GM12878 (cell line): ENCODE results near the gene TM7SF2. TPM values are rescaled to one million over a fixed set of nuclear protein-coding genes. Genes with fewer than 3 reads are reported as not detected.
A peak's percentile ranks its signal among the peaks of the same experiment; 100 is the strongest.

ENCODE experiments used
- ATAC-seq: fragments of 200-7000 bp; cut with Tn5 transposase; 3 replicates; pipeline ENCODE4 v1.9.1; 2020; ENCODE audit warnings: mild to moderate bottlenecking, moderate library complexity
- BruUV-seq: library from RNA; stranded (reverse); fragments of 400-500 nt; replicated peaks from 2 replicates; lab custom pipeline; 2021; lab: Mats Ljungman, UMichigan
- CTCF ChIA-PET: fragments of 300-600 bp; sonication (Branson Sonifier 250); formaldehyde crosslinking; extraction: SDS; loops from one replicate; lab custom pipeline; 2021; ENCODE audit warnings: inconsistent platforms; lab: Yijun Ruan, JAX
- POLR2A ChIA-PET: fragments of 350-600 bp; formaldehyde crosslinking; extraction: SDS; loops from one replicate; lab custom pipeline; 2021; ENCODE audit warnings: inconsistent platforms; lab: Charles Lee
- RAD21 ChIA-PET: fragments of 300-600 bp; sonication (Branson Sonifier 250); formaldehyde crosslinking; loops from one replicate; lab custom pipeline; 2023; ENCODE audit warnings: antibody characterized with exemption; ENCODE audit not compliant: unreplicated experiment; lab: Charles Lee
- SMC1A ChIA-PET: fragments of 300-600 bp; sonication (Branson Sonifier 250); formaldehyde crosslinking; loops from one replicate; lab custom pipeline; 2023; ENCODE audit not compliant: unreplicated experiment, uncharacterized antibody; lab: Charles Lee
- DNase-seq: peaks from one replicate; pipeline ENCODE4 v3.0.0-alpha.2; 2011; ENCODE audit warnings: low read depth, low spot score
- FAIRE-seq: peaks from 3 replicates; lab custom pipeline; 2011; peaks lifted over from hg19 to GRCh38; lab: Jason Lieb, UNC
- H2AFZ ChIP-seq: 2 replicates; pipeline ENCODE4 v1.6.0; 2011; ENCODE audit warnings: low read depth, low read length, control low read depth; ENCODE audit not compliant: control insufficient read depth
- H3K27ac ChIP-seq: 2 replicates; pipeline ENCODE4 v1.5.1; 2011; ENCODE audit warnings: control low read depth; ENCODE audit not compliant: control insufficient read depth, insufficient read depth
- H3K27me3 ChIP-seq, 2 experiments: replicated peaks in 1 of 2; 2 replicates each; pipeline versions ENCODE4 v1.6.0 to v1.6.1; 2011; ENCODE audit warnings: low read length in 1 of 2; ENCODE audit not compliant: control insufficient read depth in 2 of 2, insufficient read depth in 2 of 2
- H3K36me3 ChIP-seq, 2 experiments: 2 replicates each; pipeline ENCODE4 v1.5.1; 2011; ENCODE audit warnings: low read length in 1 of 2; ENCODE audit not compliant: control insufficient read depth in 2 of 2, insufficient read depth in 2 of 2
- H3K4me1 ChIP-seq: 2 replicates; pipeline ENCODE4 v1.6.1; 2011; ENCODE audit warnings: mild to moderate bottlenecking, low read length, moderate library complexity, mixed read lengths; ENCODE audit not compliant: control insufficient read depth, insufficient read depth
- H3K4me2 ChIP-seq: 2 replicates; pipeline ENCODE4 v1.6.0; 2011; ENCODE audit warnings: control low read depth; ENCODE audit not compliant: control insufficient read depth, insufficient read depth
- H3K4me3 ChIP-seq: fragments of 200-600 bp; sonication (generic); 2 replicates; pipeline ENCODE4 v1.5.1; 2016
- H3K79me2 ChIP-seq: 2 replicates; pipeline ENCODE4 v1.6.0; 2011; ENCODE audit warnings: low read length; ENCODE audit not compliant: control insufficient read depth, insufficient read depth
- H3K9ac ChIP-seq: 2 replicates; pipeline ENCODE4 v1.8.0; 2011; ENCODE audit warnings: low read length, control low read depth, mixed read lengths; ENCODE audit not compliant: control insufficient read depth, insufficient read depth
- H3K9me3 ChIP-seq: replicated peaks from 3 replicates; pipeline ENCODE4 v1.5.1; 2011; ENCODE audit warnings: mild to moderate bottlenecking, low read length; ENCODE audit not compliant: control insufficient read depth, insufficient read depth
- H4K20me1 ChIP-seq: 2 replicates; pipeline ENCODE4 v1.6.0; 2011; ENCODE audit not compliant: control insufficient read depth, insufficient read depth
- ASH2L ChIP-seq: fragments of 300-600, 200-600 bp; sonication (generic); IDR thresholded peaks from 2 replicates; pipeline ENCODE4 v1.6.1; 2017; ENCODE audit warnings: low read depth, mild to moderate bottlenecking, borderline replicate concordance
- CHD2 ChIP-seq: IDR thresholded peaks from 2 replicates; pipeline ENCODE4 v1.6.1; 2011; ENCODE audit warnings: low read depth, low read length, improper control_type of control experiment, borderline replicate concordance
- CHD4 ChIP-seq: fragments of 200-600 bp; sonication (generic); IDR thresholded peaks from 2 replicates; pipeline ENCODE4 v1.6.1; 2016; ENCODE audit warnings: mild to moderate bottlenecking
- EZH2 ChIP-seq: IDR thresholded peaks from 2 replicates; pipeline ENCODE4 v1.6.1; 2012; ENCODE audit warnings: low read depth, mild to moderate bottlenecking, control low read depth, inconsistent platforms, low read length, borderline replicate concordance; ENCODE audit not compliant: control insufficient read depth
- GATAD2B ChIP-seq: fragments of 450-650 bp; conservative IDR thresholded peaks from 2 replicates; pipeline ENCODE4 v1.6.1; 2017; ENCODE audit warnings: low read depth, mild to moderate bottlenecking, moderate library complexity
- HSF1 ChIP-seq: fragments of 150-350 bp; IDR thresholded peaks from 2 replicates; pipeline ENCODE4 v1.6.1; 2014; ENCODE audit warnings: mild to moderate bottlenecking, low read depth, low read length
- MLLT1 ChIP-seq: fragments of 450-650 bp; IDR thresholded peaks from 2 replicates; pipeline ENCODE4 v1.6.1; 2016; ENCODE audit warnings: mild to moderate bottlenecking
- NR2C2 ChIP-seq: IDR thresholded peaks from 2 replicates; pipeline ENCODE4 v1.6.1; 2011; ENCODE audit warnings: borderline replicate concordance, low read depth; ENCODE audit not compliant: control insufficient read depth, insufficient read length
- POU2F2 ChIP-seq: IDR thresholded peaks from 3 replicates; pipeline ENCODE4 v1.6.1; 2011; ENCODE audit warnings: low read depth, mild to moderate bottlenecking, low read length, borderline replicate concordance
- RAD51 ChIP-seq: fragments of 450-650 bp; IDR thresholded peaks from 2 replicates; pipeline ENCODE4 v1.6.1; 2016; ENCODE audit warnings: moderate library complexity, mild to moderate bottlenecking, inconsistent platforms
- SMC3 ChIP-seq: IDR thresholded peaks from 2 replicates; pipeline ENCODE4 v1.6.1; 2011; ENCODE audit warnings: low read length, improper control_type of control experiment, borderline replicate concordance
- SUPT20H ChIP-seq: IDR thresholded peaks from 2 replicates; pipeline ENCODE4 v1.6.1; 2011; ENCODE audit warnings: low read depth, mild to moderate bottlenecking, low read length, moderate library complexity, borderline replicate concordance; ENCODE audit not compliant: control insufficient read depth
- TCF3 ChIP-seq: IDR thresholded peaks from 2 replicates; pipeline ENCODE4 v1.6.1; 2012; ENCODE audit warnings: low read depth, mild to moderate bottlenecking, low read length, borderline replicate concordance; ENCODE audit not compliant: insufficient read depth
- WGBS: methylation state at CpG from one replicate; pipeline ENCODE4 v1.1.6; 2016; ENCODE audit warnings: low lambda C conversion rate; ENCODE audit not compliant: insufficient replicate concordance, insufficient coverage; ENCODE audit errors: missing lambda C conversion rate; 5-methylcytosine and 5-hydroxymethylcytosine counted together
- in situ Hi-C: fragments of 300-500 bp; cut with MboI; formaldehyde crosslinking; loops from 9 replicates; pipeline ENCODE4 v1.14.3; 2018; ENCODE audit warnings: mixed read lengths
- intact Hi-C: fragments of 100-400 bp; cut with micrococcal nuclease; formaldehyde crosslinking; loops from one replicate; pipeline ENCODE4 v1.14.2; 2022; ENCODE audit not compliant: unreplicated experiment
- polyA plus RNA-seq, 11 experiments: library from polyadenylated mRNA; depleted of rRNA in 4 of 11; unstranded in 6 of 11; stranded (reverse) in 5 of 11; fragments of >200 nt; fragmentation: Nextera tagmentation in 4 of 11; fragmentation: Illumina TruSeq in 1 of 11; extraction: Ambion mirVana in 4 of 11; extraction: Trizol in 1 of 11; gene quantifications; 1 replicate in 1 of 11; 2 replicates in 10 of 11; pipeline versions ENCODE4 v1.2.1 to v1.2.3, GENCODE V29; 2011 to 2016; ENCODE audit warnings: inconsistent platforms in 2 of 11, missing spikeins in 2 of 11, low read depth in 1 of 11
- total RNA-seq, 4 experiments: library from RNA; depleted of rRNA in 3 of 4; stranded (reverse); fragments of >200 nt in 3 of 4; fragmentation: Illumina TruSeq in 1 of 4; extraction: Trizol in 1 of 4; gene quantifications; 2 replicates each; pipeline versions ENCODE4 v1.2.1 to v1.2.3, GENCODE V29; 2013 to 2021
- TF ChIP-seq, protein P1 (sequence below): fragments of 450-650 bp; formaldehyde crosslinking; IDR thresholded peaks from 2 replicates; pipeline ENCODE4 v1.4.0; 2020; ENCODE audit warnings: mild to moderate bottlenecking, moderate library complexity

Gene TM7SF2
- total and polyA plus RNA-seq, 10 of the 15 experiments (the other 5 are each of a cell fraction or from before 2014, with no cell fraction given), result 0.52 to 57.7 (median 20.7) TPM

DNA sequence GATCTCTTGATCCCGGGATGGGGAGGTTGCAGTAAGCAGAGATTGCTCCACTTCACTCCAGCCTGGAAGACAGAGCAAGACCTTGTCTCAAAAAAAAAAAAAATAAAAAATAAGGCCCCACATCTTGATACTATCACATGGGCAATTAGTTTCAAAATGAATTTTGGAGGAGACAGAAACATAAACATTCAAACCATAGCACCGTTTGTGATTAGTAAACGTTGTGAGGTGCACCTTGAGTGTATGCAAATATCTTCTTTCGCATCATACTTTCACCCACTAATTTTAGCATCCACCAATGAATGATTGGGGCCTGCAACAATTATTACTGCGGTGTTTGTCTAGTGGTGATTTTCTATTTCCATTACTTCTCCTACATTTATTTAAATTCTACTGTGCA, 47.3 kb downstream of the TM7SF2 start (continued):
- TF ChIP-seq MLLT1 (no peak), POU2F2 (peak; percentile 91; the same call in 2 of the 3 replicates), EZH2 (no peak), CHD4 (no peak), RAD51 (peak; percentile 61; the same call in 1 of the 2 replicates), HSF1 (no peak), ASH2L (no peak)
- TF ChIP-seq, all 136 proteins: peak for 17

DNA sequence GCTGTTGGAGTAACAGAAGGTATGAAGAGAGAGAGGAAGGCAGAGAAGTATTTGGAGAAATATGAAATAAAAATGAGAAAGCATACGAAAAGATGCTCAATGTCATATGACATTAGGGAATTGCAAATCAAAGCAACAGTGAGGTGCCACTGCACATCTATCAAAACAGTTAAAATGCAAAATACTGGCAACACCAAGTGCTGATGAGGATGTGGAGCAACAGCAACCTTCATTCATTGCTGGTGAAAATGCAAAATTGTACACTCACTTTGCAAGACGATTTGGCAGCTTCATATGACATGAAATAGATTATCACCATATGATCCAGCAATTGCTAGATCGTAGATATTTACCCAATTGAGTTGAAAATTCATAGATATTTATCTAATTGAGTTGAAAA, 49.0 kb downstream of the TM7SF2 start:
- ChIA-PET CTCF (no interaction called here), RAD21 (no interaction called here), POLR2A (no interaction called here), SMC1A (interaction anchor here (0.9 kb wide), 1 partner anchor 18 kb away, joined by 3 read pairs; no protein-coding TSS in a partner anchor)
- Histone ChIP-seq H3K79me2 (no peaks in the 10 kb centered on the region), H3K4me2 (no peak overlapping the region), H4K20me1 (no peaks in the 10 kb centered on the region), H3K9me3 (no peaks in the 10 kb centered on the region), H3K4me3 (no peak overlapping the region), H2AFZ (no peak overlapping the region), H3K27me3 (no peaks in the 10 kb centered on the region), H3K27ac (no peak overlapping the region), H3K9ac (no peak overlapping the region), H3K36me3 (no peaks in the 10 kb centered on the region), H3K4me1 (peaks cover 13% of the 10 kb centered on the region)
- no peak for FAIRE-seq
- BruUV-seq, result no TSS peak
- in situ Hi-C loops (no loop called here), intact Hi-C loops (no loop called here)
- no peak for DNase-seq
- WGBS, result 65% methylated on average over 3 of the region's 3 CpGs
- no peak for ATAC-seq
- TF ChIP-seq, protein P1, sequence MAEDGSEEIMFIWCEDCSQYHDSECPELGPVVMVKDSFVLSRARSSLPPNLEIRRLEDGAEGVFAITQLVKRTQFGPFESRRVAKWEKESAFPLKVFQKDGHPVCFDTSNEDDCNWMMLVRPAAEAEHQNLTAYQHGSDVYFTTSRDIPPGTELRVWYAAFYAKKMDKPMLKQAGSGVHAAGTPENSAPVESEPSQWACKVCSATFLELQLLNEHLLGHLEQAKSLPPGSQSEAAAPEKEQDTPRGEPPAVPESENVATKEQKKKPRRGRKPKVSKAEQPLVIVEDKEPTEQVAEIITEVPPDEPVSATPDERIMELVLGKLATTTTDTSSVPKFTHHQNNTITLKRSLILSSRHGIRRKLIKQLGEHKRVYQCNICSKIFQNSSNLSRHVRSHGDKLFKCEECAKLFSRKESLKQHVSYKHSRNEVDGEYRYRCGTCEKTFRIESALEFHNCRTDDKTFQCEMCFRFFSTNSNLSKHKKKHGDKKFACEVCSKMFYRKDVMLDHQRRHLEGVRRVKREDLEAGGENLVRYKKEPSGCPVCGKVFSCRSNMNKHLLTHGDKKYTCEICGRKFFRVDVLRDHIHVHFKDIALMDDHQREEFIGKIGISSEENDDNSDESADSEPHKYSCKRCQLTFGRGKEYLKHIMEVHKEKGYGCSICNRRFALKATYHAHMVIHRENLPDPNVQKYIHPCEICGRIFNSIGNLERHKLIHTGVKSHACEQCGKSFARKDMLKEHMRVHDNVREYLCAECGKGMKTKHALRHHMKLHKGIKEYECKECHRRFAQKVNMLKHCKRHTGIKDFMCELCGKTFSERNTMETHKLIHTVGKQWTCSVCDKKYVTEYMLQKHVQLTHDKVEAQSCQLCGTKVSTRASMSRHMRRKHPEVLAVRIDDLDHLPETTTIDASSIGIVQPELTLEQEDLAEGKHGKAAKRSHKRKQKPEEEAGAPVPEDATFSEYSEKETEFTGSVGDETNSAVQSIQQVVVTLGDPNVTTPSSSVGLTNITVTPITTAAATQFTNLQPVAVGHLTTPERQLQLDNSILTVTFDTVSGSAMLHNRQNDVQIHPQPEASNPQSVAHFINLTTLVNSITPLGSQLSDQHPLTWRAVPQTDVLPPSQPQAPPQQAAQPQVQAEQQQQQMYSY (CRISPR knock-in tag), result no peak
- TF ChIP-seq MLLT1 (no peak), CHD2 (no peak), GATAD2B (no peak), NR2C2 (no peak), TCF3 (no peak), SUPT20H (no peak), SMC3 (no peak)
